Gastrocnemius medialis (tissue), 4 donors: ENCODE results near the gene HAGHL. TPM values are rescaled to one million over a fixed set of nuclear protein-coding genes. Genes with fewer than 3 reads are reported as not detected.

Source experiments
- ATAC-seq, 2 donors: fragments of 150-250 bp; one replicate each; pipeline ENCODE4 v1.9.1; 2016
- DNase-seq, 2 donors: peaks; one replicate each; pipeline ENCODE4 v3.0.0-alpha.2; 2019
- H3K27ac ChIP-seq, 4 donors: fragments of 200-600 bp; sonication (generic); 1 replicate in 1 of 4; 2 replicates in 3 of 4; pipeline ENCODE4 v1.5.1; 2016 to 2018; ENCODE audit warnings: mild to moderate bottlenecking in 2 of 4, moderate library complexity in 1 of 4
- H3K27me3 ChIP-seq, 3 donors: fragments of 200-600 bp; sonication (generic) in 2 of 3; 1 replicate in 1 of 3; 2 replicates in 2 of 3; pipeline versions ENCODE4 v1.5.1 to v1.6.0; 2016 to 2019; ENCODE audit warnings: mild to moderate bottlenecking in 1 of 3, moderate library complexity in 1 of 3
- H3K36me3 ChIP-seq, 2 donors: fragments of 200-600 bp; sonication (generic) in 1 of 2; one replicate each; pipeline ENCODE4 v1.5.1; 2017 to 2018
- H3K4me1 ChIP-seq, 2 donors: fragments of 200-600 bp; sonication (generic) in 1 of 2; one replicate each; pipeline ENCODE4 v1.5.1; 2016 to 2017; ENCODE audit warnings: mild to moderate bottlenecking in 2 of 2
- H3K4me3 ChIP-seq, 4 donors: fragments of 200-600 bp; sonication (generic) in 3 of 4; 1 replicate in 1 of 4; 2 replicates in 3 of 4; pipeline ENCODE4 v1.5.1; 2016 to 2019; ENCODE audit warnings: mild to moderate bottlenecking in 2 of 4
- H3K9me3 ChIP-seq, 3 donors: fragments of 200-600 bp; sonication (generic) in 2 of 3; 1 replicate in 1 of 3; 2 replicates in 2 of 3; pipeline ENCODE4 v1.5.1; 2016 to 2019
- POLR2A ChIP-seq, 2 donors: fragments of 450-650 bp; IDR thresholded peaks; one replicate each; pipeline ENCODE4 v1.6.1; 2017; ENCODE audit warnings: antibody characterized with exemption in 2 of 2, mild to moderate bottlenecking in 2 of 2, moderate library complexity in 2 of 2
- in situ Hi-C, 4 donors: fragments of 200-750 bp; cut with MboI; loops; one replicate each; pipeline versions ENCODE4 v1.15.0 to v1.8.0; 2017; ENCODE audit warnings: low sequenced_read_pairs in 4 of 4
- intact Hi-C: fragments of 100-400 bp; cut with DNase I; formaldehyde crosslinking; loops from one replicate; pipeline ENCODE4 v1.15.1; 2023; ENCODE audit warnings: low total_unique reads
- microRNA counts, 2 donors: library from miRNA; unstranded; fragments of <30 nt; microRNA quantifications; one replicate each; lab custom pipeline; 2016
- microRNA-seq, 2 donors: library from miRNA; unstranded; fragments of <30 nt; microRNA quantifications; one replicate each; pipeline ENCODE4, GENCODE V29; 2016; ENCODE audit warnings: borderline replicate concordance in 2 of 2
- total RNA-seq, 4 donors: library from RNA; depleted of rRNA; stranded (reverse); fragments of >200 nt; gene quantifications; one replicate each; pipeline versions ENCODE4 v1.1.0 to v1.2.3, GENCODE V29; 2016
- TF ChIP-seq, protein P1 (sequence below), 5 experiments: fragments of 450-650 bp in 3 of 5; fragments of 200-600 bp in 2 of 5; sonication (generic) in 2 of 5; IDR thresholded peaks in 4 of 5; conservative IDR thresholded peaks in 1 of 5; 1 replicate in 4 of 5; 2 replicates in 1 of 5; pipeline ENCODE4 v1.5.1; 2016 to 2019; ENCODE audit warnings: antibody characterized with exemption in 5 of 5, mild to moderate bottlenecking in 3 of 5, moderate library complexity in 3 of 5

Gene HAGHL
- total RNA-seq, 4 donors from 2014 or later = 0.27 to 0.42 TPM; not detected in 2

DNA sequence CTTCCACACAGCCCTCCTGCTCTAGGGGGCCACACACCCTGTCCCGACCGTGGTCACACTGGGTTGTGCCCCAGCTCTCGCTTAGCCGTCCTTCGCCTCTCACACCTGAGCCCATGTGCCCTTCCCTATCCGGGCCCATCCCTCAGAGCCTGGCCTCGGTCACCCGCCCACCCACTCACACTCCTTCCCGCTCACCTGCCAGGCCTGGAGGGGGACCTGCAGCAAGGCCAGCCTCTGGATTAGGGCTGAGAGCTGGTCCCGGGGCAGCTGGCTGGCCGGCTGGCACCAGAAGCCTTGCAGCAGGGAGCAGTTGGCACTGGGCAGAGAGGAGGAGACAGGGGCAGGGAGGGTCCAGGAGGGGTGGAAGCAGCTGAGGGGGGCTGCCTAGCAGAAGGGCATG, 51.5 kb downstream of the HAGHL start:
- DNase-seq = no peak
- H3K4me3 ChIP-seq = no peak overlapping the region
- in situ Hi-C loops (no loop called here), intact Hi-C loops (no loop called here)
- no peaks in the 10 kb centered on the region for H3K4me1 ChIP-seq
- no peaks in the 10 kb centered on the region for H3K36me3 ChIP-seq
- TF ChIP-seq, protein P1, sequence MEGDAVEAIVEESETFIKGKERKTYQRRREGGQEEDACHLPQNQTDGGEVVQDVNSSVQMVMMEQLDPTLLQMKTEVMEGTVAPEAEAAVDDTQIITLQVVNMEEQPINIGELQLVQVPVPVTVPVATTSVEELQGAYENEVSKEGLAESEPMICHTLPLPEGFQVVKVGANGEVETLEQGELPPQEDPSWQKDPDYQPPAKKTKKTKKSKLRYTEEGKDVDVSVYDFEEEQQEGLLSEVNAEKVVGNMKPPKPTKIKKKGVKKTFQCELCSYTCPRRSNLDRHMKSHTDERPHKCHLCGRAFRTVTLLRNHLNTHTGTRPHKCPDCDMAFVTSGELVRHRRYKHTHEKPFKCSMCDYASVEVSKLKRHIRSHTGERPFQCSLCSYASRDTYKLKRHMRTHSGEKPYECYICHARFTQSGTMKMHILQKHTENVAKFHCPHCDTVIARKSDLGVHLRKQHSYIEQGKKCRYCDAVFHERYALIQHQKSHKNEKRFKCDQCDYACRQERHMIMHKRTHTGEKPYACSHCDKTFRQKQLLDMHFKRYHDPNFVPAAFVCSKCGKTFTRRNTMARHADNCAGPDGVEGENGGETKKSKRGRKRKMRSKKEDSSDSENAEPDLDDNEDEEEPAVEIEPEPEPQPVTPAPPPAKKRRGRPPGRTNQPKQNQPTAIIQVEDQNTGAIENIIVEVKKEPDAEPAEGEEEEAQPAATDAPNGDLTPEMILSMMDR (IDR thresholded peaks at IDR 0.05 in 4 of 5, conservative IDR thresholded peaks at IDR 0.05 in 1 of 5) = no peak
- no peak for TF ChIP-seq POLR2A (IDR thresholded peaks at IDR 0.05)
- H3K9me3 ChIP-seq = no peaks in the 10 kb centered on the region
- H3K27ac ChIP-seq = no peak overlapping the region
- H3K27me3 ChIP-seq = peaks cover 28 to 62% (median 47%) of the 10 kb centered on the region in 3 donors
- ATAC-seq = no peak

DNA sequence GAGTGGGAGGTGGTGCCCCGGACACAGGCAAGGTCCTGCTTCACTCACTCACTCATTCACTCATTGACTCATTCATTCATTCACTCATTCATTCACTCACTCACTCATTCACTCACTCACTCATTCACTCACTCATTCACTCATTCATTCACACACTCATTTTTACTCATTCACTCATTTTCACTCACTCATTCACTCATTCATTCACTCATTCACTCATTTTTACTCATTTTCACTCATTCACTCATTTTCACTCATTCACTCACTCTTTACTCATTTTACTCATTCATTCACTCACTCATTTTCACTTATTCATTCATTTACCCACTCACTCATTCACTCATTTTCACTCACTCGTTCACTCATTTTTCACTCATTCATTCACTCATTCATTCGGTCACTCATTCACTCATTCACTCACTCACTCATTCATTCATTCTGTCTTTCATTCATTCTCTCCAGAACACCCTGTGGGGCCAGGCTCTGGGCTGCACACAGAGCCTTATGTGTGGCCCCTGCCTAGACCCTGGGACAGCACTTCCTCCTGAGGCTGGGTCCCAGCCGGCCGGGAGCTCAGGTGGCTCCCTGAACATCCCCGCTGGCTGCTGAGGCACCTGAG, 52.1 kb downstream of the HAGHL start:
- H3K4me1 ChIP-seq = no peaks in the 10 kb centered on the region
- ATAC-seq (no peak), DNase-seq (no peak)
- no peaks in the 10 kb centered on the region for H3K36me3 ChIP-seq
- H3K4me3 ChIP-seq = no peak overlapping the region
- H3K27ac ChIP-seq = no peak overlapping the region
- H3K9me3 ChIP-seq = no peaks in the 10 kb centered on the region
- intact Hi-C loops = no loop called here
- peaks cover 34 to 67% (median 53%) of the 10 kb centered on the region in 3 donors for H3K27me3 ChIP-seq
- TF ChIP-seq POLR2A (IDR thresholded peaks at IDR 0.05) = no peak
- TF ChIP-seq, protein P1 (IDR thresholded peaks at IDR 0.05 in 4 of 5, conservative IDR thresholded peaks at IDR 0.05 in 1 of 5) = no peak
- in situ Hi-C loops = no loop called here

MicroRNAs encoded within 50 kb of the gene (microRNA counts, 767-probe panel; counts per million panel counts)
- microRNA hsa-miR-662 (lab: Ali Mortazavi, UCI) = 356 to 448 counts per million in 2 donors

Small RNA genes lying within 50 kb of the gene (microRNA-seq; reads per million reads assigned to microRNA genes)
- gene MIR662 = 0 reads per million in 2 donors

Other genes with a start within 250 kb of the HAGHL start
- gene CAPN15, start 199.4 kb upstream of the HAGHL start, total RNA-seq = 10 to 100 TPM; 22.3 to 37.8 (median 27.4) TPM
- not detected for gene PRR35, start 166.7 kb upstream of the HAGHL start, total RNA-seq
- gene NHLRC4, start 160.1 kb upstream of the HAGHL start, total RNA-seq = under 1 TPM; 0.42 to 0.56 (median 0.48) TPM
- gene PIGQ, start 157.1 kb upstream of the HAGHL start, total RNA-seq = 10 to 100 TPM; 22.2 to 47.3 (median 38.5) TPM
- 10 to 100 TPM; 15.6 to 29.3 (median 21.4) TPM for gene RAB40C, start 137.0 kb upstream of the HAGHL start, total RNA-seq
- gene WFIKKN1, start 96.1 kb upstream of the HAGHL start, total RNA-seq = 1 to 10 TPM in 3 of 4 donors, under 1 TPM in 1; 0.12 to 3.2 (median 1.3) TPM
- 100 to 1,000 TPM; 114 to 212 (median 141) TPM for gene METTL26, start 90.8 kb upstream of the HAGHL start, total RNA-seq
- gene MCRIP2, start 85.3 kb upstream of the HAGHL start, total RNA-seq = 100 to 1,000 TPM in 3 of 4 donors, 10 to 100 TPM in 1; 59.6 to 155 (median 114) TPM
- 1 to 10 TPM; 2.9 to 9.8 (median 6.5) TPM for gene WDR90, start 77.7 kb upstream of the HAGHL start, total RNA-seq
- gene RHOT2, start 59.0 kb upstream of the HAGHL start, total RNA-seq = 10 to 100 TPM; 20.9 to 41.6 (median 27.3) TPM
- gene RHBDL1, start 51.4 kb upstream of the HAGHL start, total RNA-seq = under 1 TPM in 1 of 4 donors, not detected in 3; 0.31 TPM
- gene STUB1, start 46.7 kb upstream of the HAGHL start, total RNA-seq = 100 to 1,000 TPM; 144 to 229 (median 204) TPM
- 10 to 100 TPM; 22.8 to 81.8 (median 41.0) TPM for gene JMJD8, start 42.8 kb upstream of the HAGHL start, total RNA-seq
- 10 to 100 TPM; 11.0 to 19.5 (median 16.8) TPM for gene WDR24, start 36.7 kb upstream of the HAGHL start, total RNA-seq
- not detected for gene FBXL16, start 21.3 kb upstream of the HAGHL start, total RNA-seq
- 10 to 100 TPM; 24.4 to 42.1 (median 33.3) TPM for gene METRN, start 12.0 kb upstream of the HAGHL start, total RNA-seq
- 10 to 100 TPM; 20.9 to 84.0 (median 38.7) TPM for gene ANTKMT, start 6.0 kb upstream of the HAGHL start, total RNA-seq
- gene CCDC78, start 663 bp upstream of the HAGHL start, total RNA-seq = not detected
- 10 to 100 TPM; 16.1 to 48.5 (median 21.6) TPM for gene CIAO3, start 13.9 kb downstream of the HAGHL start, total RNA-seq
- gene MSLN, start 33.6 kb downstream of the HAGHL start, total RNA-seq = not detected
- gene RPUSD1, start 61.3 kb downstream of the HAGHL start, total RNA-seq = 10 to 100 TPM in 2 of 4 donors, 1 to 10 TPM in 2; 7.8 to 23.8 (median 15.2) TPM
- 1 to 10 TPM in 2 of 4 donors, under 1 TPM in 2; 0.44 to 5.8 (median 3.1) TPM for gene CHTF18, start 61.5 kb downstream of the HAGHL start, total RNA-seq
- not detected for gene GNG13, start 73.6 kb downstream of the HAGHL start, total RNA-seq
- 10 to 100 TPM in 2 of 4 donors, 1 to 10 TPM in 2; 7.7 to 15.8 (median 10.2) TPM for gene LMF1, start 243.9 kb downstream of the HAGHL start, total RNA-seq